ENCODE results near the gene FRMD4B. TPM values are rescaled to one million over a fixed set of nuclear protein-coding genes. Genes with fewer than 3 reads are reported as not detected.

Gene FRMD4B
- total RNA-seq, 4 donors from 2014 or later, result 9.3 to 54.5 (median 27.9) TPM

- H3K27ac ChIP-seq, result no peak overlapping the region
- H3K4me3 ChIP-seq, result no peak overlapping the region
- DNase-seq, result no peak
- no peaks in the 10 kb centered on the region for H3K9me3 ChIP-seq
- H3K27me3 ChIP-seq, result no peaks in the 10 kb centered on the region
- TF ChIP-seq POLR2A (IDR thresholded peaks at IDR 0.05) (no peak), CTCF (IDR thresholded peaks at IDR 0.05) (no peak)
- peaks cover 0 to 9% (median 0%) of the 10 kb centered on the region in 4 donors for H3K4me1 ChIP-seq
- H3K36me3 ChIP-seq, result no peaks in the 10 kb centered on the region
These were observed 15.0 kb downstream of the FRMD4B start for GRCh38 chr3:69370901-69371301.

GRCh38 chr3:69370156-69370883 lies 15.6 kb downstream of the FRMD4B start:
- Histone ChIP-seq H3K27ac (peak overlapping the region in 1 of 4 donors; percentile 55), H3K27me3 (no peaks in the 10 kb centered on the region), H3K4me3 (peak overlapping the region in 2 of 4 donors; percentile 3 to 6), H3K9me3 (no peaks in the 10 kb centered on the region), H3K36me3 (no peaks in the 10 kb centered on the region), H3K4me1 (peaks cover 0 to 9% (median 0%) of the 10 kb centered on the region in 4 donors)
- no peak for TF ChIP-seq CTCF (IDR thresholded peaks at IDR 0.05)
- no peak for TF ChIP-seq POLR2A (IDR thresholded peaks at IDR 0.05)
- DNase-seq, result peak; percentile 32 to 81 (median 78)

GRCh38 chr3:69368129-69368741 lies 17.7 kb downstream of the FRMD4B start:
- Histone ChIP-seq H3K27ac (peak overlapping the region in 1 of 4 donors; percentile 34), H3K36me3 (no peaks in the 10 kb centered on the region), H3K27me3 (no peaks in the 10 kb centered on the region), H3K4me1 (peaks cover 0 to 9% (median 0%) of the 10 kb centered on the region in 4 donors), H3K4me3 (no peak overlapping the region), H3K9me3 (no peaks in the 10 kb centered on the region)
- no peak for TF ChIP-seq CTCF (IDR thresholded peaks at IDR 0.05)
- TF ChIP-seq POLR2A (IDR thresholded peaks at IDR 0.05), result no peak
- peak in 2 of 3 donors; percentile 65 to 81 for DNase-seq

DNA sequence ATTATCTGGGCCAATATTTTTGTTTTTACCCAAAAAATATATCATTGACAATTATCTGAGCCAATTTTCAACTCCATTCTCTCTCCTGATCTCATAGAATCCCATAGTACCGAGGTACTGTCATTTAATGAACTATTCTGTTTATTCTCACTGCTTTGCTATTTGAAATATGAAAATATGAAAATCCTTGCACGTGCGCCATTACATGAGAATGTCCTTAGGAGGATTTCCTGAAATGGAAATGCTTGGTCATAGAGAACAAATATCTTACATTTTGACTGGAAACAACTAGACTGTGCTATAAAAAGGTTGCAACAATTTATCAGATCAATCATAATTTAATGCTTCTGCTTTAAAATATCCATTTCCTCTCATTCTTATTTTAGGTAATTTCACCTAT lies 18.3 kb downstream of the FRMD4B start:
- Histone ChIP-seq H3K9me3 (no peaks in the 10 kb centered on the region), H3K4me3 (no peak overlapping the region), H3K4me1 (peaks cover 0 to 9% (median 0%) of the 10 kb centered on the region in 4 donors), H3K36me3 (no peaks in the 10 kb centered on the region), H3K27ac (no peak overlapping the region), H3K27me3 (no peaks in the 10 kb centered on the region)
- TF ChIP-seq POLR2A (IDR thresholded peaks at IDR 0.05) (no peak), CTCF (IDR thresholded peaks at IDR 0.05) (no peak)
- no peak for DNase-seq

DNA sequence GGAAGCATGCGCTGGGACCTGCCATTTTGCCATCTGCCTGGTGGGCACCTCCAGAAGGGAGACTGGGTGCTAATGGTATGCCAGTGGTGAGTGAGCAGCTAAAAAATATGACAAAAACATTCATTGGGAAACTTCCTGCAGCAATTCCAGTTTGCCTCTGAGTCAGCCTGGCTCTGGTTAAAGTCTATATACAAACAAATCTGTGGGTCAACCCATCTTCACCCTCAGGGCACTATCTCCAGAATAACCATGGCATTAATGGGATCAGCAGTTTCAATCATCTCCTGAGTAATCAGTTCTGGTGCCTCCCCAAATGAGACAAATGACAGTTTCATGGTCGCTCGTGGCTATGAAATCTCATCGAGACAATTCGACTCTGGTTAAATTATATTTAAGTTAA lies 21.5 kb downstream of the FRMD4B start:
- Histone ChIP-seq H3K36me3 (no peaks in the 10 kb centered on the region), H3K27me3 (no peaks in the 10 kb centered on the region), H3K27ac (no peak overlapping the region), H3K4me3 (no peak overlapping the region), H3K4me1 (peaks cover 0 to 9% (median 0%) of the 10 kb centered on the region in 4 donors), H3K9me3 (no peaks in the 10 kb centered on the region)
- DNase-seq, result no peak
- TF ChIP-seq CTCF (IDR thresholded peaks at IDR 0.05) (no peak), POLR2A (IDR thresholded peaks at IDR 0.05) (no peak)
